ENCODE measurements around the gene CHAT. TPM values are rescaled to one million over a fixed set of nuclear protein-coding genes. Genes with fewer than 3 reads are reported as not detected.

Gene CHAT
- total RNA-seq, 1 donor = not detected

DNA sequence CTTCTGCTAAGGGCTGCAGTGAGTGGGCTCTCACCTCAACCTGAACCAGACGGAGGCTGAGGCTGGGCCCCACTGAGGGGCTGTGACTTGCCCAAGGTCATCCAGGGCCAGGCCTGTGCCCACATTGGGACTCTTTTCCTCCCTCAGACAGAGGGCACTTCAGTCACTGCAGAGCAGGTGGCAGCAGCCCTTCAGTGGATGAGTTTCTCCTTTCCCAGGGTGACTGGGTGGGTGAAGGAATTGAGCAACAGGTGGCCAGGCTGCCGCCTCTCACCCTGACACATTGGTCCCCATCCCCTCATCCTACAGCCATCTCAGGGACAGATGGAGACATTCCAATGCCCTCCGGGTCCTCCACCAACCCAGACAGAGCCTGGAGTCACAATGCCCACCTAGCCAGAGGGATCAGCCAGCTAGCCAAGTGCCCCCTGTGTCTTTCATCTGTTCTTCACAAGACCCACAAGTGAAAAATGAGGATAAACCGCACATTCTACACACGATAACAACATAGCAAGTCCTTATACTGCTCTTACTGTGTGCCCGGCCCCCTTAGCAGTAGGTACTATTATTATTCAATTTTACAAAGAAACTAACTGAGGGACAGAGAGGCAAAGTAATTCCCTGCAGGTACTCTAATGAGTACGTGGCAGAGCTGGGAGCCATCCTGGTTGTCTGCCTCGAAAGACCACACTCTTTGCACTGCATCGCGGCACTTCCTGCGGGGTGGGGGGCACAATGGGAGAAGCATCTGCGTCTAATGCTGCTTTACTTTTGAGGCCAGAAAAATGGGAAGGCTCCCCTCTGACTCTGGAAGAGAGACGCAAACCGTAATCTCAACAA is 5.5 kb upstream of the CHAT start:
- Histone ChIP-seq H3K27me3 (ENCODE audit: insufficient read depth, low read length) (peaks cover 64% of the 10 kb centered on the region), H3K4me3 (ENCODE audit: insufficient read depth, low read length) (no peak overlapping the region), H3K27ac (ENCODE audit: low read depth, low read length) (no peak overlapping the region), H3K79me2 (ENCODE audit: insufficient read depth, low read length) (no peaks in the 10 kb centered on the region), H3K9me3 (ENCODE audit: low read depth, low read length) (no peaks in the 10 kb centered on the region), H3K4me2 (ENCODE audit: insufficient read depth, low read length) (no peak overlapping the region), H2AFZ (ENCODE audit: low read length) (no peak overlapping the region), H3K36me3 (ENCODE audit: insufficient read depth, low read length) (no peaks in the 10 kb centered on the region), H4K20me1 (ENCODE audit: insufficient read depth, low read length) (no peaks in the 10 kb centered on the region), H3K4me1 (ENCODE audit: insufficient read depth, low read length) (no peaks in the 10 kb centered on the region)
- TF ChIP-seq, protein P1, sequence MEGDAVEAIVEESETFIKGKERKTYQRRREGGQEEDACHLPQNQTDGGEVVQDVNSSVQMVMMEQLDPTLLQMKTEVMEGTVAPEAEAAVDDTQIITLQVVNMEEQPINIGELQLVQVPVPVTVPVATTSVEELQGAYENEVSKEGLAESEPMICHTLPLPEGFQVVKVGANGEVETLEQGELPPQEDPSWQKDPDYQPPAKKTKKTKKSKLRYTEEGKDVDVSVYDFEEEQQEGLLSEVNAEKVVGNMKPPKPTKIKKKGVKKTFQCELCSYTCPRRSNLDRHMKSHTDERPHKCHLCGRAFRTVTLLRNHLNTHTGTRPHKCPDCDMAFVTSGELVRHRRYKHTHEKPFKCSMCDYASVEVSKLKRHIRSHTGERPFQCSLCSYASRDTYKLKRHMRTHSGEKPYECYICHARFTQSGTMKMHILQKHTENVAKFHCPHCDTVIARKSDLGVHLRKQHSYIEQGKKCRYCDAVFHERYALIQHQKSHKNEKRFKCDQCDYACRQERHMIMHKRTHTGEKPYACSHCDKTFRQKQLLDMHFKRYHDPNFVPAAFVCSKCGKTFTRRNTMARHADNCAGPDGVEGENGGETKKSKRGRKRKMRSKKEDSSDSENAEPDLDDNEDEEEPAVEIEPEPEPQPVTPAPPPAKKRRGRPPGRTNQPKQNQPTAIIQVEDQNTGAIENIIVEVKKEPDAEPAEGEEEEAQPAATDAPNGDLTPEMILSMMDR (IDR thresholded peaks at IDR 0.05; ENCODE audit: extremely low read depth, low read depth, low read length) = no peak
- peak; percentile 86 for DNase-seq (ENCODE audit: insufficient read length, low spot score, missing footprints)

DNA sequence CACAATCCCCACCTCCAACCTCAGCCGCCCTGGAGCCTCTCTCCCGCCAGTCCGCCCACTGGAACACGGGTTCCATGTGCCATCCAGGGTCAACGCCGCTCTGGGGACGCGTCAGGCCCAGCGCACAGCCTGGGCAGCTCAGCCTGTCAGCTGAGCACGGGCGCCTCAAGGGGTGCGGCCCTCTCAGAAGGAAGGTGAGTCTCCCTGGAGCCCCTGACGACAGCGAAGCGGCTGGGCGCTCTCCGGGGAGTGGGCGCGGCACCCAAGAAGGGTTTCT is 4.9 kb upstream of the CHAT start:
- peak; percentile 80 for DNase-seq (ENCODE audit: insufficient read length, low spot score, missing footprints)
- Histone ChIP-seq H3K4me3 (ENCODE audit: insufficient read depth, low read length) (no peak overlapping the region), H3K36me3 (ENCODE audit: insufficient read depth, low read length) (no peaks in the 10 kb centered on the region), H4K20me1 (ENCODE audit: insufficient read depth, low read length) (no peaks in the 10 kb centered on the region), H3K9me3 (ENCODE audit: low read depth, low read length) (no peaks in the 10 kb centered on the region), H3K27me3 (ENCODE audit: insufficient read depth, low read length) (peaks cover 66% of the 10 kb centered on the region), H3K79me2 (ENCODE audit: insufficient read depth, low read length) (no peaks in the 10 kb centered on the region), H3K27ac (ENCODE audit: low read depth, low read length) (no peak overlapping the region), H2AFZ (ENCODE audit: low read length) (no peak overlapping the region), H3K4me2 (ENCODE audit: insufficient read depth, low read length) (no peak overlapping the region), H3K4me1 (ENCODE audit: insufficient read depth, low read length) (no peaks in the 10 kb centered on the region)
- TF ChIP-seq, protein P1 (IDR thresholded peaks at IDR 0.05; ENCODE audit: extremely low read depth, low read depth, low read length) = no peak

DNA sequence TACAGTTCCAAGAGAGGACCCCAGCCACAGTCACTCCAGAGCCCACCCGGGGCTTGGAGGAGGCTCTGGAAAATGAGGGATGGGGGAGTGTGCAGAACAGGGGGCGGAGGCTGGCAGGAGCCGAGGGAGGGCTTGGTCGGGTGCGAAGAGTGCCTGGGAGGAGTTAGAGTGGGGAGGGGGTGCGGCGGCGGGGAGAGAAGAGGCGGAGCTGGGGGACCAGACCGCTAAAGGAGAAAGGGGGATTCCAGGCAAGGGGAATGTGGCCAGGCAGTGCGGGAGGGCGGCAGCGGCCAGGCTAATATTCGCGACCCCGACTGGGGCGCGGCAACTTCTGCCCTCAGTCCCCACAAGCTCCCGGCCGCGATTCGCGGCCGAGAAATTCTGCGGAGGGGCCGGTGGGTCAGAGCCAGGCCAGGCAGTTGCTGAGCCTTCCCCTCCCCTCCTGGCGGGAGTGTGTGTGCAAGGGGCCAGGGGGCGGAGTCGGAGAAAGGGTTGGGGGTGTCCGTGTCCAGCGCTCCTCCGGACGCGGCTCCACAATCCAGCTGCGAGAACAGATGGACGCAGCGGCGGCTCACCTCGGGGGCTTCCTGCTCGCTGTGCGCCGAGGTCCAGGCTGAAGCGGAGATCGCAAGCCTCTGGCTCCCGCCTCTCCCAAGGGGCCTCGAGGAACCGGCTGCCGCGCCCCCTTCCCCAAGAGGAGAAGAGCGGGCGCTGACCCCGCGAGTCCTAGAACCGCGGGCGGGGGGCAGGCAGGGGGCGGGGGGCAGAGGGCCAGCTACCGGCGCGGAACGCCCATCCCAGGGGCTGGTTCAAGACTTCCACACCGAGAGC is 4.3 kb upstream of the CHAT start:
- Histone ChIP-seq H2AFZ (ENCODE audit: low read length) (no peak overlapping the region), H3K4me2 (ENCODE audit: insufficient read depth, low read length) (no peak overlapping the region), H3K27ac (ENCODE audit: low read depth, low read length) (no peak overlapping the region), H3K9me3 (ENCODE audit: low read depth, low read length) (no peaks in the 10 kb centered on the region), H3K27me3 (ENCODE audit: insufficient read depth, low read length) (peaks cover 67% of the 10 kb centered on the region), H3K4me3 (ENCODE audit: insufficient read depth, low read length) (no peak overlapping the region), H3K36me3 (ENCODE audit: insufficient read depth, low read length) (no peaks in the 10 kb centered on the region), H3K79me2 (ENCODE audit: insufficient read depth, low read length) (no peaks in the 10 kb centered on the region), H3K4me1 (ENCODE audit: insufficient read depth, low read length) (no peaks in the 10 kb centered on the region), H4K20me1 (ENCODE audit: insufficient read depth, low read length) (no peaks in the 10 kb centered on the region)
- peak; percentile 70 for DNase-seq (ENCODE audit: insufficient read length, low spot score, missing footprints)
- TF ChIP-seq, protein P1 (IDR thresholded peaks at IDR 0.05; ENCODE audit: extremely low read depth, low read depth, low read length) = no peak

DNA sequence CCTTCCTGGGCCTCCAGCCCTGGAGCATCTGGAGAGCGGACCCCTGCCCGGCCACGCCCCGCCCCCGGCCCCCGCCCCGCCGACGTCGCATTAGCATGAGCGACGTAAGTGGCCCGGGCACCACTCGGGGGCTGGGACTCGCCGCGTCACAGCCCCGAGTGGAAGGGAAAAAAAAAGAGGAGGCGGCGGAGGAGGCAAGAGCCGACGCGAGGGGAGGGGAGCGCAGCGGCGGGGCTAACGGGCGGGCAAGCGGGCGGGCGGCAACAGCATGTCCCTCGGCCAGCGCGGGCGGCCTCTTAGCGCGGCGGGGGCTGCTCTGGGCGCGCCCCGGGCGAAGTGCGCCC is 3.8 kb upstream of the CHAT start, which contains the start of gene SLC18A3:
Gene SLC18A3, plus strand, starts transcription at position 197 of the 344 bp plus-strand sequence. CDS start 431 bp downstream, outside the sequence.
- DNase-seq (ENCODE audit: insufficient read length, low spot score, missing footprints) = peak; percentile 88
- Histone ChIP-seq H3K79me2 (ENCODE audit: insufficient read depth, low read length) (no peaks in the 10 kb centered on the region), H3K36me3 (ENCODE audit: insufficient read depth, low read length) (no peaks in the 10 kb centered on the region), H2AFZ (ENCODE audit: low read length) (no peak within 1 kb of the TSS), H3K4me1 (ENCODE audit: insufficient read depth, low read length) (no peaks in the 10 kb centered on the region), H4K20me1 (ENCODE audit: insufficient read depth, low read length) (no peaks in the 10 kb centered on the region), H3K4me3 (ENCODE audit: insufficient read depth, low read length) (no peak within 1 kb of the TSS), H3K27ac (ENCODE audit: low read depth, low read length) (no peak within 1 kb of the TSS), H3K9me3 (ENCODE audit: low read depth, low read length) (no peaks in the 10 kb centered on the region), H3K27me3 (ENCODE audit: insufficient read depth, low read length) (peaks cover 73% of the 10 kb centered on the region), H3K4me2 (ENCODE audit: insufficient read depth, low read length) (no peak within 1 kb of the TSS)
- TF ChIP-seq, protein P1 (IDR thresholded peaks at IDR 0.05; ENCODE audit: extremely low read depth, low read depth, low read length) = no peak
